Measurements from ENCODE around the gene KRTAP10-4. TPM values are rescaled to one million over a fixed set of nuclear protein-coding genes. Genes with fewer than 3 reads are reported as not detected.
"Not testable (repeated sequence)": the region's sequence is repeated elsewhere in the genome, so short reads cannot be mapped to it uniquely, and the experiment has no call there.

KRTAP10-4 gene, protein sequence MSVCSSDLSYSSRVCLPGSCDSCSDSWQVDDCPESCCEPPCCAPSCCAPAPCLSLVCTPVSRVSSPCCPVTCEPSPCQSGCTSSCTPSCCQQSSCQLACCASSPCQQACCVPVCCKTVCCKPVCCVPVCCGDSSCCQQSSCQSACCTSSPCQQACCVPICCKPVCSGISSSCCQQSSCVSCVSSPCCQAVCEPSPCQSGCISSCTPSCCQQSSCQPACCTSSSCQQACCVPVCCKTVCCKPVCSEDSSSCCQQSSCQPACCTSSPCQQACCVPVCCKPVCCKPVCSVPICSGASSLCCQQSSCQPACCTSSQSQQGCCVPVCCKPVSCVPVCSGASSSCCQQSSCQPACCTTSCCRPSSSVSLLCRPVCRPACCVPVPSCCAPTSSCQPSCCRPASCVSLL
- total RNA-seq: 10 to 100 TPM in 1 of 4 donors, 1 to 10 TPM in 2, not detected in 1; 2.7 to 11.8 (median 4.9) TPM

DNA sequence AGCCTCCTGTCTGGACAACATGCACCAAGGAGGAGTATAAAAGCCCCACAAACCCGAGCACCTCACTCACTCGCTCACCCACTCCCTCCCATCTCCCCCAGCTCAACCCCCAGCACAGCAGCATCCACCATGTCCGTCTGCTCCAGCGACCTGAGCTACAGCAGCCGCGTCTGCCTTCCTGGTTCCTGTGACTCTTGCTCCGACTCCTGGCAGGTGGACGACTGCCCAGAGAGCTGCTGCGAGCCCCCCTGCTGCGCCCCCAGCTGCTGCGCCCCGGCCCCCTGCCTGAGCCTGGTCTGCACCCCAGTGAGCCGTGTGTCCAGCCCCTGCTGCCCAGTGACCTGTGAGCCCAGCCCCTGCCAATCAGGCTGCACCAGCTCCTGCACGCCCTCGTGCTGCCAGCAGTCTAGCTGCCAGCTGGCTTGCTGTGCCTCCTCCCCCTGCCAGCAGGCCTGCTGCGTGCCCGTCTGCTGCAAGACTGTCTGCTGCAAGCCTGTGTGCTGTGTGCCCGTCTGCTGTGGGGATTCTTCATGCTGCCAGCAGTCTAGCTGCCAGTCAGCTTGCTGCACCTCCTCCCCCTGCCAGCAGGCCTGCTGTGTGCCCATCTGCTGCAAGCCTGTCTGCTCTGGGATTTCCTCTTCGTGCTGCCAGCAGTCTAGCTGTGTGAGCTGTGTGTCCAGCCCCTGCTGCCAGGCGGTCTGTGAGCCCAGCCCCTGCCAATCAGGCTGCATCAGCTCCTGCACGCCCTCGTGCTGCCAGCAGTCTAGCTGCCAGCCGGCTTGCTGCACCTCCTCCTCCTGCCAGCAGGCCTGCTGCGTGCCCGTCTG lies at the start of gene KRTAP10-4:
KRTAP10-4 (plus strand) TSS at position 100 of the 827 bp plus-strand sequence; CDS start at position 130, 30 bp downstream.
- not testable (repeated sequence) for H3K4me1 ChIP-seq, H3K36me3 ChIP-seq, H3K27ac ChIP-seq, H3K9me3 ChIP-seq, H3K4me3 ChIP-seq
- peak in 1 of 2 donors; percentile 70 for DNase-seq (ENCODE audit: low spot score in 2 of 2)
- 55% methylated on average over 11 of the region's 25 CpGs for WGBS
- H3K27me3 ChIP-seq: peaks cover 28% of the 10 kb centered on the region

GRCh38 chr21:44524414-44525371 lies 48.8 kb upstream of the KRTAP10-4 start:
- H3K27ac ChIP-seq: no peak overlapping the region
- no peaks in the 10 kb centered on the region for H3K9me3 ChIP-seq
- H3K4me3 ChIP-seq: no peak overlapping the region
- H3K36me3 ChIP-seq: no peaks in the 10 kb centered on the region
- 75% methylated on average over 2 of the region's 2 CpGs for WGBS
- DNase-seq (ENCODE audit: low spot score in 2 of 2): peak in 1 of 2 donors; percentile 32
- H3K27me3 ChIP-seq: peaks cover 16% of the 10 kb centered on the region
- TF ChIP-seq EP300 (IDR thresholded peaks at IDR 0.05) (no peak), POLR2AphosphoS5 (IDR thresholded peaks at IDR 0.05) (no peak)
- no peaks in the 10 kb centered on the region for H3K4me1 ChIP-seq

DNA sequence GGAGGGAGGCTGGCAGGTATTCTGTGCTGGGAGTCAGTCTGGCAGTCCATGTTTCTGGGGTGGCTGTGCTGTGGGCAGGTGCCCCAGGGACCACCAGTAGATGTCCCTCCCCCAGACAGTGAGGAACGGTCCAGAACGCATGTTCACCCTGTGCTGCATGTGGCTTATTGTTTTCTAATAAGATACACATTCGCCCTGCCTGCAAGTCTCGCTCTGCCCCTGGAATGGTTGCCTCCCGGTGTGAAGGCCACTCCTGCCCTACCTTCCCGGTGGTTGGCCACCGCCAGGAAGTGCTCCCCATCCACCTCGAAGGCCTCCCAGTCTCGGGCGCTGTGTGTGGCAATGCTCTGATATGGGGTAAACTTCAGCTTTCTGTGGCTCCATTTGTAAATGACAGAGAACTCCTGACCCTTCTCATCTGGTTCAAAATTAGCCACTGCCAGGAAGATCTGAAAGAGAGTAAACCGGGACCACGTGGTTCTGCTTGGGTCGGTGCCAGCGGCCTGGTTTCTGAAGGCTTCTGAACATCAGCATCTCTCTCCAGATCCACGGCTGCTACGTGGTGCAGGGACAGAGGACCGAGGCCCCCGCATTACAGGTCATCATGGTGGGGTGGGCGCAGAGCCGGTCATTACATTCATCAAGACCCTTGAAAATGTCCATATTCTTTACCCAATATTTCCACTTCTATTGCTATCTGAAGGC lies 48.0 kb upstream of the KRTAP10-4 start:
- Histone ChIP-seq H3K36me3 (no peaks in the 10 kb centered on the region), H3K4me1 (no peaks in the 10 kb centered on the region), H3K9me3 (no peaks in the 10 kb centered on the region), H3K27ac (no peak overlapping the region), H3K27me3 (peaks cover 12% of the 10 kb centered on the region), H3K4me3 (no peak overlapping the region)
- WGBS: 87% methylated on average over 20 of the region's 20 CpGs
- DNase-seq (ENCODE audit: low spot score in 2 of 2): peak; percentile 52 to 72
- TF ChIP-seq POLR2A (IDR thresholded peaks at IDR 0.05) (no peak), EP300 (IDR thresholded peaks at IDR 0.05) (no peak), POLR2AphosphoS5 (IDR thresholded peaks at IDR 0.05) (no peak)
- TF ChIP-seq, protein P1, sequence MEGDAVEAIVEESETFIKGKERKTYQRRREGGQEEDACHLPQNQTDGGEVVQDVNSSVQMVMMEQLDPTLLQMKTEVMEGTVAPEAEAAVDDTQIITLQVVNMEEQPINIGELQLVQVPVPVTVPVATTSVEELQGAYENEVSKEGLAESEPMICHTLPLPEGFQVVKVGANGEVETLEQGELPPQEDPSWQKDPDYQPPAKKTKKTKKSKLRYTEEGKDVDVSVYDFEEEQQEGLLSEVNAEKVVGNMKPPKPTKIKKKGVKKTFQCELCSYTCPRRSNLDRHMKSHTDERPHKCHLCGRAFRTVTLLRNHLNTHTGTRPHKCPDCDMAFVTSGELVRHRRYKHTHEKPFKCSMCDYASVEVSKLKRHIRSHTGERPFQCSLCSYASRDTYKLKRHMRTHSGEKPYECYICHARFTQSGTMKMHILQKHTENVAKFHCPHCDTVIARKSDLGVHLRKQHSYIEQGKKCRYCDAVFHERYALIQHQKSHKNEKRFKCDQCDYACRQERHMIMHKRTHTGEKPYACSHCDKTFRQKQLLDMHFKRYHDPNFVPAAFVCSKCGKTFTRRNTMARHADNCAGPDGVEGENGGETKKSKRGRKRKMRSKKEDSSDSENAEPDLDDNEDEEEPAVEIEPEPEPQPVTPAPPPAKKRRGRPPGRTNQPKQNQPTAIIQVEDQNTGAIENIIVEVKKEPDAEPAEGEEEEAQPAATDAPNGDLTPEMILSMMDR (IDR thresholded peaks at IDR 0.05): no peak

DNA sequence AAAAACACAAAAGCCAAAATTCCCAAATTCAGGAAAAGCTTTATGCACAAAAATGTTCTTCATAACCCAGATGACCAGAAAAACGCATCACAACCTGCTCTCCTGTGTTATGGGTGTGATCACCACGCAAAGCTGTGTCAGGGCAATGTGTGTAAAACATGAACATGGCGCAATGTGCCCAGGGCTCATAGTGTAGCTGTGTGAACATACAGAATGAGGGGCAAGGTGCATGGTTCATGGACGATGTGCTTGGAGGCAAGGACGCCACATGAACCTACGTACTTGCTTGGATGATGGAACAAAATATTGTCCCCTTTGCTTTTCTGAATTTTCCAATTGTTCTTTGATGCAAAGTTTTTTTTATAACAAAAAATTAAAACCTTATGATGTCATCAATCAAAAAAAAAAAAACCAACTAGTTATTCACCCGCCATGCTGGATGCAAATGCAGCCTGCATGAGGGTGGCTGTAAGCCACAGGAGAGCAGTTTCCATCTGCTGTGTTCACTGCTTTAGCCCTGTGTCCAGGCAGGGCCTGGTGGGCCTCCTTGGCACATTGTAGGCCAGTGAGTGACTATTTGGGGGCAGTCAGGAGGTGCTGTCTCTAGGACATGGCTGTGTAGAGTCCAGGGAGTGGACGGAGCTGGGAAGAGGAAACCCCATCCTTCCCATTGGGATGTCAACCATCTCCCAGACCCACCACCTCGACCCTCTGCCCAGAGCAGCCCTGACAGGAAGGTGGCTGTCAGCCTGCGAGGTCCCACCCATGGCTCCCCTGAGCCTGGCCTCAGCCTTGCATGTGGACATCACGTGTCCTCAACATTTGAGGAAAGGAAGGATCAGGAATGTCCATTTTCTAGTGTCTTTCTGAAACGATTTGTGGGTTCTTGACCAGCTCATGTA lies 47.2 kb upstream of the KRTAP10-4 start:
- no peaks in the 10 kb centered on the region for H3K36me3 ChIP-seq
- no peak overlapping the region for H3K4me3 ChIP-seq
- no peak overlapping the region for H3K27ac ChIP-seq
- no peaks in the 10 kb centered on the region for H3K4me1 ChIP-seq
- WGBS: 87% methylated on average over 12 of the region's 12 CpGs
- H3K27me3 ChIP-seq: peaks cover 11% of the 10 kb centered on the region
- DNase-seq (ENCODE audit: low spot score in 2 of 2): peak; percentile 34 to 43
- H3K9me3 ChIP-seq: no peaks in the 10 kb centered on the region
- TF ChIP-seq POLR2AphosphoS5 (IDR thresholded peaks at IDR 0.05) (no peak), POLR2A (IDR thresholded peaks at IDR 0.05) (no peak), EP300 (IDR thresholded peaks at IDR 0.05) (no peak)
- TF ChIP-seq, protein P1 (IDR thresholded peaks at IDR 0.05): no peak
